Left hindlimb (tissue), 1 donor: Measurements from ENCODE around the gene CD302.
"Not testable (repeated sequence)": the region's sequence is repeated elsewhere in the genome, so short reads cannot be mapped to it uniquely, and the experiment has no call there.

Experiments
- DNase-seq: peaks from one replicate; pipeline ENCODE4 v3.0.0-alpha.2; 2018

Gene CD302

GRCh38 chr2:159745237-159745636 is 52.8 kb downstream of the CD302 start:
- not testable (repeated sequence) for DNase-seq

GRCh38 chr2:159744363-159744762 is 53.6 kb downstream of the CD302 start:
- no peak for DNase-seq

- DNase-seq, result no peak
Measured at GRCh38 chr2:159742846-159743245, 55.2 kb downstream of the CD302 start.

GRCh38 chr2:159738509-159739390 is 59.3 kb downstream of the CD302 start:
- no peak for DNase-seq

GRCh38 chr2:159737917-159738296 is 60.1 kb downstream of the CD302 start:
- no peak for DNase-seq

- no peak for DNase-seq
Measured at GRCh38 chr2:159737292-159737916, 60.6 kb downstream of the CD302 start.

GRCh38 chr2:159736048-159736447 is 62.0 kb downstream of the CD302 start:
- no peak for DNase-seq

GRCh38 chr2:159735648-159736047 is 62.4 kb downstream of the CD302 start:
- no peak for DNase-seq

- no peak for DNase-seq
Measured at GRCh38 chr2:159728629-159729028, 69.4 kb downstream of the CD302 start.

- DNase-seq, result no peak
Measured at GRCh38 chr2:159725713-159726112, 72.3 kb downstream of the CD302 start.

GRCh38 chr2:159724795-159725572 is 73.0 kb downstream of the CD302 start:
- DNase-seq, result not testable (repeated sequence)

- no peak for DNase-seq
Measured at GRCh38 chr2:159722580-159722979, 75.4 kb downstream of the CD302 start.

GRCh38 chr2:159720676-159721075 is 77.3 kb downstream of the CD302 start:
- no peak for DNase-seq
